RWPE2 (cell line): ENCODE results near the gene MUC4.
A peak's percentile ranks its signal among the peaks of the same experiment; 100 is the strongest.

Source experiments
- ATAC-seq: fragments of 200-7000 bp; cut with Tn5 transposase; 3 replicates; pipeline ENCODE4 v1.9.1; 2021; ENCODE audit warnings: low read depth
- DNase-seq: peaks from one replicate; pipeline ENCODE4 v3.0.0-alpha.2; 2020; ENCODE audit warnings: low spot score
- H3K27ac ChIP-seq: fragments of 450-650 bp; 2 replicates; pipeline ENCODE4 v1.5.1; 2017; ENCODE audit warnings: mild to moderate bottlenecking; ENCODE audit not compliant: poor library complexity, severe bottlenecking
- H3K27me3 ChIP-seq: fragments of 250-450 bp; sonication (Bioruptor Pico); 2 replicates; pipeline ENCODE4 v1.5.1; 2021; ENCODE audit warnings: mild to moderate bottlenecking, moderate library complexity; ENCODE audit not compliant: insufficient read depth, poor library complexity, severe bottlenecking
- H3K36me3 ChIP-seq: fragments of 250-450 bp; sonication (Bioruptor Pico); 2 replicates; pipeline ENCODE4 v1.5.1; 2020; ENCODE audit warnings: low read depth, mild to moderate bottlenecking, moderate library complexity
- H3K4me1 ChIP-seq: fragments of 250-450 bp; sonication (Bioruptor Pico); 2 replicates; pipeline ENCODE4 v1.5.1; 2021; ENCODE audit warnings: mild to moderate bottlenecking, moderate library complexity; ENCODE audit not compliant: insufficient read depth, poor library complexity, severe bottlenecking
- H3K4me3 ChIP-seq: fragments of 250-450 bp; sonication (Bioruptor Pico); 2 replicates; pipeline ENCODE4 v1.5.1; 2021; ENCODE audit warnings: mild to moderate bottlenecking, moderate library complexity; ENCODE audit not compliant: severe bottlenecking
- H3K9me3 ChIP-seq: fragments of 250-450 bp; sonication (Bioruptor Pico); 2 replicates; pipeline ENCODE4 v1.5.1; 2021; ENCODE audit warnings: mild to moderate bottlenecking, moderate library complexity; ENCODE audit not compliant: severe bottlenecking
- CTCF ChIP-seq: fragments of 450-650 bp; IDR thresholded peaks from one replicate; pipeline ENCODE4 v1.5.1; 2017; ENCODE audit warnings: mild to moderate bottlenecking, moderate library complexity; ENCODE audit not compliant: poor library complexity, severe bottlenecking

Gene MUC4

GRCh38 chr3:195704433-195704999, 107.2 kb downstream of the MUC4 start:
- no peak for DNase-seq

GRCh38 chr3:195703776-195704175, 108.0 kb downstream of the MUC4 start:
- Histone ChIP-seq H3K4me1 (no peaks in the 10 kb centered on the region), H3K9me3 (no peaks in the 10 kb centered on the region), H3K27me3 (no peaks in the 10 kb centered on the region), H3K27ac (no peak overlapping the region), H3K4me3 (no peak overlapping the region), H3K36me3 (no peaks in the 10 kb centered on the region)
- TF ChIP-seq CTCF: no peak
- DNase-seq (no peak), ATAC-seq (no peak)

More at GRCh38 chr3:195704433-195704999, 107.2 kb downstream of the MUC4 start:
- no peak for ATAC-seq
- no peaks in the 10 kb centered on the region for H3K36me3 ChIP-seq
- H3K4me3 ChIP-seq: no peak overlapping the region
- no peaks in the 10 kb centered on the region for H3K4me1 ChIP-seq
- no peaks in the 10 kb centered on the region for H3K9me3 ChIP-seq
- no peaks in the 10 kb centered on the region for H3K27me3 ChIP-seq
- TF ChIP-seq CTCF: no peak
- H3K27ac ChIP-seq: no peak overlapping the region

- H3K4me3 ChIP-seq: no peak overlapping the region
- H3K4me1 ChIP-seq: no peaks in the 10 kb centered on the region
- no peak for TF ChIP-seq CTCF
- H3K9me3 ChIP-seq: no peaks in the 10 kb centered on the region
- no peak for DNase-seq
- peak; percentile 5; the same call in 1 of the 3 replicates for ATAC-seq
- H3K27me3 ChIP-seq: no peaks in the 10 kb centered on the region
- no peaks in the 10 kb centered on the region for H3K36me3 ChIP-seq
- no peak overlapping the region for H3K27ac ChIP-seq
These were observed 110.5 kb downstream of the MUC4 start for GRCh38 chr3:195701042-195701915.

- Histone ChIP-seq H3K27ac (no peak overlapping the region), H3K9me3 (no peaks in the 10 kb centered on the region), H3K27me3 (no peaks in the 10 kb centered on the region), H3K4me1 (no peaks in the 10 kb centered on the region), H3K36me3 (0 out of 2 replicates have a peak, but pooled peaks cover 4% of the 10 kb centered on the region), H3K4me3 (no peak overlapping the region)
- ATAC-seq (no peak), DNase-seq (no peak)
- TF ChIP-seq CTCF: no peak
These were observed 111.4 kb downstream of the MUC4 start for GRCh38 chr3:195700319-195700718.

GRCh38 chr3:195699860-195700259, 111.9 kb downstream of the MUC4 start:
- no peak for ATAC-seq
- Histone ChIP-seq H3K4me1 (no peaks in the 10 kb centered on the region), H3K4me3 (no peak overlapping the region), H3K27ac (no peak overlapping the region), H3K27me3 (no peaks in the 10 kb centered on the region), H3K36me3 (0 out of 2 replicates have a peak, but pooled peaks cover 9% of the 10 kb centered on the region), H3K9me3 (no peaks in the 10 kb centered on the region)
- no peak for TF ChIP-seq CTCF
- DNase-seq: no peak
